D341Med (cell line): ENCODE results near the gene WDR70.
"Not testable (repeated sequence)": the region's sequence is repeated elsewhere in the genome, so short reads cannot be mapped to it uniquely, and the experiment has no call there.

Source experiments
- DNase-seq: peaks from one replicate; pipeline ENCODE4 v3.0.0; 2012; ENCODE audit warnings: low spot score

WDR70 gene

DNA sequence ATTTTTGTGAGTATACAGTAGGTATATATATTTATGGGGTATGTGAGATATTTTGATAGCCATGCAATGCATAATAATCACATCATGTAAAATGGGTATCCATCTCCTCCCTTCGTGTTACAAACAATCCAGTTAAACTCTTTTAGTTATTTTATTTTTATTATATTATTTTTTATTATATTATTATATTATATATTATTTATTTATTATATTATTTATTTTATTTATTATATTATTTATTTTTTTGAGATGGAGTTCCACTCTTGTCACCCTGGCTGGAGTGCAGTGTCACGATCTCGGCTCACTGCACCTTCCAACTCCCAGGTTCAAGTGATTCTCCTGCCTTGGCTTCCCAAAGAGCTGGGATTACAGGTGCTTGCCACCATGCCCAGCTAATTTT, 138.6 kb downstream of the WDR70 start:
- DNase-seq, result no peak

DNA sequence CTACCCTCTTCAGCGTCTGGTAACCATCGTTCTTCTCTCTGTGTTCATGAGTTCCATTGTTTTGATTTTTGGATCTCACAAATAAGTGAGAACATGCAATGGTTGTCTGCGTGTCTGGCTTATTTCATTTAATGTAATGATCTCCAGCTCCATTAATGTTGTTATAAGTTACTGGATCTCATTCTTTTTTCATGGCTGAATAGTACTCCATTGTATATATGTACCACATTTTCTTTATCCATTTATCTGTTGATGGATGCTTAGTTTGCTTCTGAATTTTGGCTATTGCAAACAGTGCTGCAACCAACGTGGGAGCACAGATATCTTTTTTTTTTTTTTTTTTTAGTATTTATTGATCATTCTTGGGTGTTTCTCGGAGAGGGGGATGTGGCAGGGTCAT, 139.2 kb downstream of the WDR70 start:
- DNase-seq, result not testable (repeated sequence)

DNA sequence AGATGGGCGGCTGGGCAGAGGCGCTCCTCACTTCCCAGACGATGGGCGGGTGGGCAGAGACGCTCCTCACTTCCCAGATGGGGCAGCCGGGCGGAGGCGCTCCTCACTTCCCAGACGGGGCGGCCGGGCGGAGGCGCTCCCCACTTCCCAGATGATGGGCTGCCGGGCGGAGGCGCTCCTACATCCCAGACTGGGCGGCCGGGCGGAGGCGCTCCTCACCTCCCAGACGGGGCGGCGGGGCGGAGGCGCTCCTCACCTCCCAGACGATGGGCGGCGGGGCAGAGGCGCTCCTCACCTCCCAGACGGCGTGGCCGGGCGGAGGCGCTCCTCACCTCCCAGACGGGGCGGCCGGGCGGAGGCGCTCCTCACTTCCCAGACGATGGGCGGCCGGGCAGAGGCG, 140.2 kb downstream of the WDR70 start:
- DNase-seq, result no peak

DNA sequence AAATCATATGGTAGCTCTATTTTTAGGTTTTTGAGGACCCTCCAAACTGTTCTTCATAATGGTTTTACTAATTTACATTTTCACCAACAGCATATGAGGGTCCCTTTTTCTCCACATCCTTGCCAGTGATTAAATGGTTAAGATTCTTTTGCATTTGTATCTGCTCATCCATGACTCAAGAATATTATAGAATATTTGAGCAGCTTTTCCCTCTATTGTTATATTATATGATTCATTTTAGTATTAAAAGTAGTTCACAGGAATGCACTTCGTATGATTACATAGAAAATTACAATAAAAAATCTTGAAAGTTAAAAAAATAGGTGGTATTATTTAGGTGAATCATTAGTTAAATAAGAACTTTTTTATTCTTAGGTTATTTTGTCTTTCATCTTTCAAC, 140.7 kb downstream of the WDR70 start:
- no peak for DNase-seq

DNA sequence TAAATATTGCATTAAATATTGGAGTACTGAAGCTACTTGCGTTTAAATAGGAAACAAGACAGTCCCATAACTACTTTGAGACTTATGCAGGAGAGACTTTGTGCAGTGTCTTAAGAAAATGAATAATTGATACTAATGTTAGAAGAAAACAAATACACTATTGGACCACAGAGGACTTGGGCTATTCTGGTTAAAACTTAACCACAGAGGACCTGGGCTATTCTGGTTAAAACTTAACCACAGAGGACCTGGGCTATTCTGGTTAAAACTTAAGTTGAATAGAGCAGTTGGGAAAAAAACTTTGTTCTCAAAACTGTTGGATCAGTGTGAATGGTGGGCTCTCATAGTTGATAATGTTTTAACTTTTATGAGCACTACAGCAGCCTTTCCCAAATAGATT, 141.7 kb downstream of the WDR70 start:
- DNase-seq, result no peak

DNA sequence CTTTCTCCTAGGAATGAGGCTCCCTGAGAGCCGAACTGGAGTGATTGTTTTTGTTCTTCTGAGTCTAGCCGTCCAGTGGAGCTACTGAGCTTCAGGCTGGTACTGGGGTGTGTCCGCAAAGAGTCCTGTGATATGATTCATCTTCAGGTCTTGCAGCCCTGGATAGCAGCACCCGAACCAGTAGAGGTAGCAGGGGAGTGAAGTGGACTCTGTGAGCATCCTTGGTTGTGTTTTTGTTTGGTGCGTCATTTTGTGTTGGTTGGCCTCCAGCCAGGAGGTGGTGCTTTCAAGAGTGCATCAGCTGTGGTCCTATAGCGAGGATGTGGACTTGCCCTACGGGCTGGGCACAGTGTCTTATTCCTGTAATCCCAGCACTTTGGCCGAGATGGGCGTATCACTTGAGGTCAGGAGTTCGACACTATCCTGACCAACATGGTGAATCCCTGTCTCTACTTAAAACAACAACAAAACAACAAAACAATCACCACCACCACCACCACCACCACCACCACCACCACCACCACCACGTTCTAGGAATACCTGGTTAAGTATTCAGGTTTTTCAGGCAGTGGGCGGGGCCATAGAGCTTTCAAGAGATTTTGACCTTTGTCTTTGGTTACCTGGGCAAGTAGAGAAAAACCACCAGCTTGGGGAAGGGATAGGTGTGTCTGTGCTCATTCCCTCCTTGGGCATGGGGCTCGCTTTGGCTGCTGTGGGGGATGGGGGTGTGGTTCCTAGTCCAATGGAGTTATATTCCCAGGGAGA, 154.0 kb downstream of the WDR70 start:
- no peak for DNase-seq

DNA sequence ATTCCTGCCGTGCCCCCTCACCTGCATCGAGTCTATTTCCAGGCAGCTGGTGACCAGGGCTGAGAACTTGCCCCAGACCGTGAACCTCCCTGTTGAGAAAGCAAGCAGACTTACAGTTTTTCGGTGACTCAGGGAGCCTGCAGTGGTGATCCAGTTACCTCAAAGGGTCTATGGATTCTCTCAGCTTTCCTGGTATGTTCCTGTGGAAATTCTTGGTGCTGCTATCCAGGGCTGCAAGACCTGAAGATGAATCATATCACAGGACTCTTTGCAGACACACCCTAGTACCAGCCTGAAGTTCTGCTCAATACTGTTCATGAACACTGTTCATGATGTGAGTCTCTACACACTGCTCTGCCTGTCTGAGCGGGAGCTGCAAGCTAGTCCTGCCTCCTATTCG, 154.7 kb downstream of the WDR70 start:
- DNase-seq, result no peak

DNA sequence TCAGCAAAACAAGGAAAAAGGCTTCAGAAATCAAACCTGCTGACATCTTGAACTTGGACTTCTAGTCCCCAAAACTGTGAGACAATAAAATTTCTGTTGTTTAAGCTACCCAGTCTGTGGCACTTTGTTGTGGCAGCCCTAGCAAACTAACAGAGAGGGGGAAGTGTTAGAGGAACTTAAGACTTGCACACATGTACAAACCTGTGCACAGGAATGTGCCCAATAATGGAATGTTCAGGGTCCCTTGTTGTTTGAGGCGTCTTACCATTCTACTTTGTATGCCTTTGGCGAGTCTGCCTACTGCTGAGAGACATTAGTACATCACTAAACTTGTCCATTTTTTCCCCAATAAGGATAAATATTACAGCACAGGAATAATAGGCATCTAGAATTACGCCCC, 160.3 kb downstream of the WDR70 start:
- no peak for DNase-seq

DNA sequence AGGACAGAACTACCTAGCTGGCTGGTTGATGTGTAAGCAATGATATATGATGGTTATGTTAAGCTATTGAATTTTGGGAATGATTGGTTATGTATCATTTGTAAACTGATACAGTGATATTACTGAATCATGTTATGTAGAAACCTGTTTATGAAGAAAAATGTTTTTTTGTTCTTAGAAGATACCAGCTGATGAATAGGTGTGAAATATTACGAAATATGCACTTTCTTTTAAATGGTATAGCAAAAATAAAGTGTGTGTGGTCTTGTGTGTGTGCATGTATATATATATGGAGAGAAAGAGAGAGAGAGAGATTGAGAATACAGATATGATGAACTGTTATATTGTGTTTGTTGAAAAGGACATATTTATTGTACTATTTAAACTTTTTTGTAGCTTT, 164.1 kb downstream of the WDR70 start:
- DNase-seq, result no peak

DNA sequence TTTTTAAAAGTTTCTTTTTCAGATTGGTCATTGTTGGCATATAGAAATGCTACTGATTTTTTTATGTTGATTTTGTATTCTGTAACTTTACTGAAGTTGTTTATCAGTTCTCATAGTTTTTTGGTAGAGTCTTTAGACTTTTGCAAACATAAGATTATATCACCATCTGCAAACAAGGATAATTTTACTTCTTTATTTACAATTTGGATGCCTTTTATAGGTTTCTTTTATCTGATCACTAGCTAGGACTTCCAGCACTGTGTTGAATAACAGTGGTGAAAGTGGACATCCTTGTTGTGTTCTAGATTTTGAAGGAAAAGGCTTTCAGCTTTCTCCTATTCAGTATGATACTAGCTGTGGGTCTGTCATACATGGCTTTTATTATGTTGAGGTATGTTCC, 170.3 kb downstream of the WDR70 start:
- no peak for DNase-seq

DNA sequence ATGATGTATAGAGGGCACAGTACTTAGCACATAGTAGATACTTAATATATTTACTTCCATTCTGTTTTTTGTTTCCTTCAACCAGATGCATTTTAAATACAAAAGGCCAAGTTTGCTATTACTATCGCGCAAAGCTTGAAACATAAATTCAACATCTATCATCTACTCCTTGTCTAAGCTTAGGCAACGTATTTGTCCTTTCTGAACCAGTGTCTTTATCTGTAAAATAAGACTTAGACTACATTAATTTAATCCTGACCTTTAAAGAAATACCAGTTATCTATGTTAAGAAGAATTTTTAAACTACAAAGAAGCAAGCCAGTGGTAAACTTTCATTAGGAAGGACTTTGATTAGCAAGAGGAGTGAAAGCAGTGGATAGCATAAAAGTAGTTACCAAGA, 173.0 kb downstream of the WDR70 start:
- DNase-seq, result no peak

DNA sequence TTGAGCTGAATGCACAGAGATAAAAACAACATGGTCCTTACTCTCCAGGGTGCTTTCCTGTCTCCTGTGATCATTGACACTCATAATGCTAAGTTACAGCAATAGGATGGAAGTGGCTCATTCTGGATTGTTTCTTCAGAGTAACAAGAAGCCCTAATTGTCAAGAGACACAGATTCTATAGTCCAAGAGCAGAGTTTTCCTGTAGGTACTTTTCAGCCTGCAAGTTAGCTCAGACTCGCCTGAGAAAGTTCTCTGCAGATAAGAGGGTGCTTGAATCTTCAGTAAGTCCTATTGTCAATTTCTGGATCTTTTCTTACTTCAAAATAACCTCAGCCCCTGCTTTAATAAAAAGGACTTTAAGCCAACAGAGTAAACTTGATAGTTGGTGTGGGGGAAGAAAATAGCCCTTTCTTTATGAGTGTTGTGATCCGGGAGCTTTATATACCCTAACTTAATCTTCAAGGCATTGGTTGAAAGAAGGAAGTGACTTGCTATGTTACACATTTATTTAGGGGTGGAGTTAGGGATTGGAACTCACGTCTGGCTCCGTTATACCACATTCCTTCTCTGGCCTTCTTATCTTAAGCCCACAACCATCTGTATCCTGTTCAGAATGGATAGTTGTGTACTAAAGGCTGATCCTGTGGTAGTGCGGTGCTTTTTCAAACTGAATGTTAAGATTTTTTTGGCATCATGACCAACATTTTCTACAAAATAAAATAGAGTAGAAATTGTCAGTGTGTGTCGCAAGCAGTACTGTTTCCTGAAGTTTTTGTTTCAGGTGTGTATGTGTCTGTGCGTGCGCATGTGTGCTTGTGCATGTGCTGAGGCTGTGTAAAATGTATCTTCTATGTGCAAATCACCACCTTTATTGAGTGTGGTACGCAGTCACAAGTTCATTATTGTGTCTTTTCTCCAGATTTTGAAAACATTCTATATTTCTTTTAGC, 173.9 kb downstream of the WDR70 start:
- DNase-seq, result no peak

DNA sequence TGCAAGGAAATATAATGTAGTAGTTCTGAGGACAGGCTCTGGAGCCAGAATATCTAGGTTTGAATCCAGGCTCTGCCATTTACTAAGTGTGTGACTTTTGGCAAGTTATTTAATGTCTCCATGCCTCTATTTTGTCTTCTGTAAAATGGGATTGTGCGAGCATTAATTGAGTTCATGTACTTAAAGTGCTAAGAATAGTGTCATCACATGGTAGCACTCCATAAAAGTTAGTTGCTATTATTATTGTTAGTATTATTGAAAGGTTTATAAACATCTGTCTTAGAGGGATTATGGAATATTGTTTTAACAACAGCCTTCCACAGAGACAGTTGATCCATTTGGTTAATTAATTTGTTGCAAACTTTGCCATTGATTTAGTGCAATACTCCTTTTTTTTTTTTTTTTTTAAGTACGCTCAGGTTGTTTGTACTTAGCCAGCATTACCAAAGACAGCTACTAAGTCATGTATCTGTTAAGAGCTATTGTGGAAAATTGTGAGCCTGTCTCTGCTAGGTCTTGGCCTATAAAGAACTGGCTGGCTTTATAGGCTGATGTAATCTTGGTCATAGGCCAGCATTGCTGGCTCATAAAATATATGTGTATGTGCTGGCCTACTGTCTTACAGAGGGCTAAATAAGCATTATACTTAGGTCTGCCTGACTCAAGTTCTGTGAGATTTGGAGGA, 174.7 kb downstream of the WDR70 start:
- DNase-seq, result no peak

DNA sequence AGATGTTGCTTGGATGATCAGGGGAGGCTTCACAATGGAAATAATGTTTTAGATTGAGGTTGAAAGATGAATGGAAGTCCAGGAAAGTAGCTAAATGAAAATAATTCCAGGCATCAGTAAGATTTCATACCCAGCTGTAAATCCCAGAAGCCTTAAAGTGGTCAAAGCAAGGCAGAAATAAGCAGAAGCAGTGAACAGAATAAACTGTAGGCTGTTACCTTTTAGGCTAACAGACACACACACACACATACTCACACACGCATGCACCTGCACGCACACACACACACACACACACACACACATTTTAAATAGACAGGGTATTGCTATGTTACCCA, 175.3 kb downstream of the WDR70 start:
- DNase-seq, result no peak

DNA sequence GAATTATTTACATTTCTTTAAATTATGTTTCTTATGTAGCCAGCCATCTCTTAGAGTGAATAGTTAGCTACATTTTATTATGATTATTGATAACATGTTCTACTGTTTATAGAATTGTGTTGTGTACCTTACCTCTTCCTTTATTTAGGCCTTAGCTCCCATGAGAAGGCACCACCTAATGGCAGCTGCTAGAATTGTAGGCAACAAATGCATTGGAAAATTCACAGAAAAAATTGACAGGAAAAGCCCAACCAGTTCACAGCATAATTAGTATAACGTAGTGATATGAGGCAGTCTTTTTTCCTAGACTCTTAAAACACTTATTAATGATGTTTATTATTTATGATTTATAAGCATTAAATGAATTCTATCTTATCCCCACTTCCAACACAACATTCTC, 175.8 kb downstream of the WDR70 start:
- peak; percentile 31 for DNase-seq

DNA sequence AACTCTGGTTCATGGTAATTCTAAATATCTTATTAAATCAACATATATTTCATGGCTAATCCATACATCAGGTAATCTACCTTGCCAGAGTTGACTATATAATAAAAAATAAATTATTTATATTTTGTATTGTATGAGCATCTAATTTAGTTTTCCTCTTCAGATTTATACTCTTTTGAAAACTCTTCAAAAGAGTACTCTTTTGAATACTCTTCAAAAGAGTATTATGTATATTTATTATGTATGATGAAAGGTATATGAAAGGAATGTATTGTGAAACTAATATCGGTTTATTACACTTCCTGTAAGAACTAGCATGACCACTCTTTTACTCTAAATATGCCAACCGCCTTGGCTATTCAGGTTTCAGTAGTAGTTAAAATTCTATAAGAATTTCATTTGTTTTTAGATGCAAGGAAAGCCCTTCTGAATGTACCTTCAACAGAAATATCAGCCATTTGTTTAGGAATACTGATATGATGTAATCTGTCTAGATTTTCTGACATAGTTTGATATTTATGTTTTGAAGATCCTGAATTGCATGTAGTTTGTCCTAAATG, 178.7 kb downstream of the WDR70 start:
- no peak for DNase-seq

DNA sequence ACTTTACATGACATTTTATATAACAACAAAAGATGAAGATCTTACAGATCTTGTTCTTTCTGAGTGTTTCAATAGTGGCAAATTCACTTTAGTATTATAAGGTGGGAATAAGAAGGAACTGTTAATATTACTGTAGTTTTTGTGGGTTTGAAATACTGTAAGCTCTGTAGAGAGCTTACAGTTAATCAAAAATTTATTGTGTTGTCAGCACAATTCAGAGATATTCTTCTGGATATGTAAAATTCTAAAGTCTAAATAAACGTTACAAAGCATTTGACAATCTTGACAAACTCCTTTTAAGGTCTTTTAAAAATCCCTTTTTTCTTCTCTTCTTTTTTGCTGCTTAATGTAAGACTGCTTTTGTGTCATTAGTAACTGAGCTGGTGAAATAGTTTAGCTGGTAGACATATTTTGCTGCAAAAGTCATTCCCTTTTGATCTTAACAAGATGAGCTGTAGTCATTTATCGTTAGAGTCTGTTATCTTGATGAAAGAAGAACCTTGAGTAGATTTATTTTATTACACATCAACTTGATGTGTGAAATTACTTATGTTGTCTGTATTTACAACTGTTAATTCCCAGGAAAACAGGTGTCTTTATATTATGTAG, 186.0 kb downstream of the WDR70 start:
- no peak for DNase-seq

DNA sequence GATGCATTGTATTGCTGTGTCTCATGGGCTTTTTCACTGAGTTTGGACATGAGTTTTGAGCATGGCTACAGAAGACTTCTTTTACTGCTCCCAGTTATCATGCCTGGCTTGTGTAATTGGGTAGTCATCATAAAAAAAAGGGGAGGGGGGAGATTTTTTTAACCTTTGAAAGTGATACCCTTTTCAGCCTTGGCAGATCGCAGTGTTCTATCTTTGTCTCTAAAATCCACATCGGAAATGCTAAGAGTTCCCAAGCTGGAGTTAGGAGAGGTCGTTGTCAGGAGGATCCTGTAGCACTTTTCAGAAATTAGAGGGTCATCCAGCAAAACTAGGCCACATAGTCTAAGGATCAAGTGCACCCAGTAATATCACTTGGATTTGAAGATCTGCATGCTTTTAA, 188.4 kb downstream of the WDR70 start:
- no peak for DNase-seq

DNA sequence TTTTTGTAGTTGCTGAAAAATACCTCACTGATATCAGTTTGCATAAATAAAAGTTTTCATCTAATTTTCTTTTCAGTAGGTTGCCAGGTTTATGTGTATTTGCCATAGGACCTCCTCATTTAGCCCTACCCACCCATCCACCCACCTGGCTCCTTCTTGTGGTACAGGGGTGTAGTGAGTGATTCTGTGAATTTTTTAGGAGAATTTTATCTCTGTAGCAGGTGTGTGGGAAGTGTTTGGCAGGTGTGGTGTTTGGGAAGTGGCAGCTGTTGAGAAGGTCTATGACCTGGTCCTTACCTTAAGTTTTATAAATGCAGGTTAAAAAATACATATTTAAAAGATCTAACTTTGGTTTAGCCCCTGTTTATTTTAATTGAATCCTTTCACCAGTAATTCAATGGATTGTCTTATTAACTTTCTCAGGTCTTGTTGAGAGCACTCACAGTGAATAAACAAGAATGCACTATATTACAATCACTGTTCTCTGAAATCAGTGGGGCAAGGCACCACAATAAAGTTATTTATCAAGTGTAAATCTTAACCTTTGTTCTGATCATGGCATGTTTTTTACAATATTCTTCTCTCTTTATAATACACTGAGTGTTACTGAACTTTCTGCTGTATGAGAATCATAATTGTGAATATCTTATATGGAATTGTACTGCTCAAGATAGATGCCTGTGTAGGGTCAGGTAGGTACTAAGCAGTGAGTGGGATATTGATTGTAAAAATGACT, 189.1 kb downstream of the WDR70 start:
- DNase-seq, result no peak

DNA sequence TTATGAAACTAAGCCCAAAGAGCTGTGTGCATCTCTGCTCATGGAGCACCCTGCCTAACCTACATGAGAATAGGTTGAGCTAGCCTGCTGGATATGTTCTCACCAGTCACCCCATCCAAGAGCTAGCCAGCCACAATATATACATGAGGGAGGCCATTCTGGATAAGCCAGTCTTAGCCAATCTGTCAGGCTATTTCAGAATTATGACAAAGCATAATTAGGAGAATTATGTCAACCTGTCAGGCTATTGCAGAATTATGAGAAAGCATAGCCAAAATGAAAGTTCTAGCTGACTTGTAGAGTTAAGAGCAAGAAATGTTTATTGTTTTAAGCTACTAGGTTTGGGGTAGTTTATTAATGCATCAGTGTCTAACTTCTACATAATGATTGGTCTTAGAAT, 189.8 kb downstream of the WDR70 start:
- DNase-seq, result no peak

DNA sequence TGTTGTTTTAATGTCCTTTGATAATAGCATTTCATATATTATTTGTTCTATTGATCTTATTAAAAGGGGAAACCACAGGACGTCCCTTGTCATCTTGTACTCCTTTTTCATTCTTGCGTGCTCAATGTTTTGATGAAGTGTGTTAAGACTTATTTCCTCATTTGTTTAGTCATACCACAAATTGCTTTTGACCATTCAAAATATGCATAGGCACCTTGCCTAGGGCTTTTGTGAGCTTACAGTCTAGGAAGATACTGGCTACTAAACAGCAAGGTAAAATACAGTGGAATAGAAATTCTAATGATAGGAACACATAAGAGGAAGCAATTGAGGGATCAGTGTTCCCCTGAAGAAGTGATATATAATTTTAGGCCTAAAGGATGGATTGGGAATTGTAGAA, 190.3 kb downstream of the WDR70 start:
- no peak for DNase-seq

DNA sequence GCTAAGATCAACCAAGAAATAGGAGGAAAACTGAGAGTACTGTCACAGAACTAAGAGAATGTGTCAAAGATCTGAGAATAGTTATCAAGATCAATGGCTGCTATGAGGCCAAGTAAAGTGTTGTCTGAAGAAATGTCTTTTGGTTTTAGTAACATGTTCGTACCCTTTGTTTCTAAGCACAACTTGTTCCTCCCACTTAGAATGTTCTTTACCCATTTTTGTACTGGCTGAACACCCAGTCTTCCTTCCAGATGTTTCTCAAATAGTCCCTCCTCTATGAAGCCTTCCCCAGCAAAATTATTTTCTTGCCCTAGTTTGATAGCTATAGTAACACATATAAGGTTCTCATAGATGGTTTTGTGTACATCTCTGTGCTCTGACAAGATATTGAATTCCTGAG, 191.5 kb downstream of the WDR70 start:
- DNase-seq, result no peak
